Adipocyte (in vitro differentiated cells): ENCODE measurements around the gene TMEM59L.

Source experiments
- DNase-seq: peaks from one replicate; pipeline ENCODE4 v3.0.0-alpha.2; 2015; ENCODE audit warnings: low read depth
- H3K27me3 ChIP-seq: replicated peaks from 2 replicates; pipeline ENCODE4 v1.7.0; 2013; ENCODE audit warnings: mild to moderate bottlenecking, low read length, moderate library complexity; ENCODE audit not compliant: control insufficient read depth, insufficient read depth
- H3K36me3 ChIP-seq: 2 replicates; pipeline ENCODE4 v1.7.0; 2013; ENCODE audit warnings: low read length, mild to moderate bottlenecking, moderate library complexity; ENCODE audit not compliant: control insufficient read depth, insufficient read depth, severe bottlenecking
- H3K4me1 ChIP-seq: 2 replicates; pipeline ENCODE4 v1.7.0; 2013; ENCODE audit warnings: mild to moderate bottlenecking, low read length, moderate library complexity; ENCODE audit not compliant: control insufficient read depth, insufficient read depth
- H3K4me3 ChIP-seq: 2 replicates; pipeline ENCODE4 v1.7.0; 2013; ENCODE audit warnings: mild to moderate bottlenecking, low read length, moderate library complexity
- H3K9ac ChIP-seq: 2 replicates; pipeline ENCODE4 v1.7.0; 2013; ENCODE audit warnings: mild to moderate bottlenecking, low read length, moderate library complexity
- H3K9me3 ChIP-seq: 2 replicates; pipeline ENCODE4 v1.7.0; 2013; ENCODE audit warnings: mild to moderate bottlenecking, low read length, moderate library complexity; ENCODE audit not compliant: control insufficient read depth

Gene TMEM59L

GRCh38 chr19:18612051-18612771 is 459 bp upstream of the TMEM59L start:
- Histone ChIP-seq H3K36me3 (no peaks in the 10 kb centered on the region), H3K9me3 (no peaks in the 10 kb centered on the region), H3K4me1 (peaks cover 24% of the 10 kb centered on the region), H3K9ac (peak overlapping the region; percentile 71), H3K4me3 (peak overlapping the region; percentile 72), H3K27me3 (peaks cover 13% of the 10 kb centered on the region)
- no peak for DNase-seq

GRCh38 chr19:18613589-18614234 is 1.0 kb downstream of the TMEM59L start:
- no peaks in the 10 kb centered on the region for H3K36me3 ChIP-seq
- H3K27me3 ChIP-seq, result peaks cover 13% of the 10 kb centered on the region
- peak overlapping the region; percentile 71 for H3K9ac ChIP-seq
- peak overlapping the region; percentile 72 for H3K4me3 ChIP-seq
- no peaks in the 10 kb centered on the region for H3K9me3 ChIP-seq
- H3K4me1 ChIP-seq, result peaks cover 16% of the 10 kb centered on the region
- DNase-seq, result no peak

GRCh38 chr19:18616023-18616422 is 3.4 kb downstream of the TMEM59L start:
- no peak overlapping the region for H3K9ac ChIP-seq
- peaks cover 11% of the 10 kb centered on the region for H3K27me3 ChIP-seq
- DNase-seq, result no peak
- H3K4me1 ChIP-seq, result peaks cover 10% of the 10 kb centered on the region
- no peaks in the 10 kb centered on the region for H3K9me3 ChIP-seq
- no peaks in the 10 kb centered on the region for H3K36me3 ChIP-seq
- H3K4me3 ChIP-seq, result no peak overlapping the region

GRCh38 chr19:18617562-18617961 is 4.9 kb downstream of the TMEM59L start:
- no peak for DNase-seq
- H3K4me3 ChIP-seq, result no peak overlapping the region
- no peak overlapping the region for H3K9ac ChIP-seq
- H3K36me3 ChIP-seq, result no peaks in the 10 kb centered on the region
- H3K9me3 ChIP-seq, result no peaks in the 10 kb centered on the region
- no peaks in the 10 kb centered on the region for H3K27me3 ChIP-seq
- H3K4me1 ChIP-seq, result no peaks in the 10 kb centered on the region

GRCh38 chr19:18618236-18618635 is 5.6 kb downstream of the TMEM59L start:
- Histone ChIP-seq H3K4me1 (no peaks in the 10 kb centered on the region), H3K9me3 (no peaks in the 10 kb centered on the region), H3K36me3 (no peaks in the 10 kb centered on the region), H3K9ac (no peak overlapping the region), H3K27me3 (no peaks in the 10 kb centered on the region), H3K4me3 (no peak overlapping the region)
- no peak for DNase-seq

- no peaks in the 10 kb centered on the region for H3K27me3 ChIP-seq
- no peaks in the 10 kb centered on the region for H3K9me3 ChIP-seq
- no peak overlapping the region for H3K9ac ChIP-seq
- no peaks in the 10 kb centered on the region for H3K36me3 ChIP-seq
- H3K4me1 ChIP-seq, result no peaks in the 10 kb centered on the region
- DNase-seq, result no peak
- H3K4me3 ChIP-seq, result no peak overlapping the region
These were observed 7.6 kb downstream of the TMEM59L start for GRCh38 chr19:18620311-18620710.

- Histone ChIP-seq H3K4me3 (no peak overlapping the region), H3K9me3 (no peaks in the 10 kb centered on the region), H3K9ac (no peak overlapping the region), H3K4me1 (no peaks in the 10 kb centered on the region), H3K27me3 (no peaks in the 10 kb centered on the region), H3K36me3 (no peaks in the 10 kb centered on the region)
- DNase-seq, result no peak
These were observed 8.2 kb downstream of the TMEM59L start for GRCh38 chr19:18620902-18621301.

GRCh38 chr19:18626906-18627305 is 14.2 kb downstream of the TMEM59L start:
- DNase-seq, result no peak
- Histone ChIP-seq H3K4me3 (no peak overlapping the region), H3K9ac (no peak overlapping the region), H3K9me3 (no peaks in the 10 kb centered on the region), H3K27me3 (no peaks in the 10 kb centered on the region), H3K4me1 (peaks cover 16% of the 10 kb centered on the region), H3K36me3 (no peaks in the 10 kb centered on the region)

GRCh38 chr19:18629166-18630088 is 16.8 kb downstream of the TMEM59L start:
- H3K9me3 ChIP-seq, result no peaks in the 10 kb centered on the region
- no peaks in the 10 kb centered on the region for H3K36me3 ChIP-seq
- peaks cover 16% of the 10 kb centered on the region for H3K4me1 ChIP-seq
- no peak overlapping the region for H3K4me3 ChIP-seq
- DNase-seq, result peak; percentile 36
- H3K9ac ChIP-seq, result peak overlapping the region; percentile 32
- H3K27me3 ChIP-seq, result no peaks in the 10 kb centered on the region

GRCh38 chr19:18633321-18633720 is 20.7 kb downstream of the TMEM59L start:
- no peak overlapping the region for H3K9ac ChIP-seq
- H3K27me3 ChIP-seq, result no peaks in the 10 kb centered on the region
- peaks cover 38% of the 10 kb centered on the region for H3K4me1 ChIP-seq
- no peaks in the 10 kb centered on the region for H3K36me3 ChIP-seq
- no peak for DNase-seq
- no peak overlapping the region for H3K4me3 ChIP-seq
- no peaks in the 10 kb centered on the region for H3K9me3 ChIP-seq
